NCI-H345 treated with DMSO at 0.1 percent for 48 hours (cell line): ENCODE data around the gene ITGA7.

ENCODE experiments used
- DNase-seq: peaks from one replicate; lab custom pipeline; 2025; ENCODE audit not compliant: unreplicated experiment; lab: John Stamatoyannopoulos, UW

The ITGA7 gene

DNA sequence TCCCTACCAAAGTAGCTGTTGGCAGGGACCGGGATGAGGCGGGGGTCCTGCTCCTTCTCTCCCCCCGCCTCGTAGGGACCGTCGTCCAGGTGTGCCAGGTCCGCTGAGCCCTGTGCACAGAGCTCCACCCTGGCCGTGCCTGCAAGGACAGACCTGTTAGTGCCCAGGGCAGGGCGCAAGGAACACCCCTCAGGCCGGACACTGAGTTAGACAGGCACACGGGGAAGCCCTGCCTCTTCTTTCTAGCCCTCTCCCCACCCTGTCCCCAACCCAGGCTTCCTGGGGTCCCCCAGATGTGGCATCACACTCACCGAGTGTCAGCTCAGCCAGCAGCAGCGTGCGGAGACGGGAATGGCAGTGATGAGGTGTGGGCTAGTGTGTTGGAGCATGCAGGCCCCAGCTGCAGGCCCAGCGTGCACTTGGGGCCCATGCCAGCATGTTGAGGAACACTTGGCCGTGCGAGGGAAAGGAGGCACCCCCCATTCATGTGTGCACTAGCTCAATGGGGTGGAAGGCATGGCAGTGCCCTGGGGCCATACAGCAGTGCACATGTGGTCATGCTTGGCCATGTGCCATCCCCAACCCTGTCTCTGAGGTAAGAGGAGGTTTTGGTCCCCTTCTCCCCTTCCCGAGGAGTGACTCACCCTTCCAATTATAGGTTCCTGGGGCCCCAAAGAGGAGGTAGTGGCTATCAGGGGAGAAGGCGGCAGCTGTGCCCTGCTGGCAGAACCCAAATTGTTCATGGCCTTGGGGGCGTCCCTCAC, 7.3 kb downstream of the ITGA7 start:
- DNase-seq: no peak

DNA sequence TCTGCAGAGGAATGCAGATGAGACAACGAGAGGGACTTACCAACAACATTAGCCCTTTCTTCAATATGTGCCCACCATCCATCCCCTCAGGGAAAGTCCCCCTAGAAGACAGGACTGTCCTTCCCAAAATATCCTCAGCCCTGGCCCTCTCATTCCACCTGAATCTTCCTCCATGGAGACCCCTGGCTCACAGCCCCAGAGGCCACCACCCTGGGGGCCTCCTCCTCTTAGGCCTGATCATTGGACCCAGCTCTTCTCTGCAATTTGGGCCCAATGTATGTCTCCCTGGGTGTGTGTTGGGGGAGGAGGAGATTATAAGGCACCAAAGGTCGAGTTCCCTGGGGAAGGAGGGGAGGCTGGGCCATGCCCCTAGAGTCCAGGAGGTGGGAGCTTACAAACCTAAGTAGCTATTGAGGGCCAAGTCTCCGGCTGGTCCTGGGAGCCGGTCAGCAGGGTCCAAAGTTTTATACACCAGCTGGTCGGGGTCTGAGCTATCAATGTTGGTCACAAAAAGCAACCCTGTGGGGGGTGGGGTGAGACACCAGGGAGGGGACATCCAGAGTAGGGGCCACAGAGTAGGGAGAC, 8.1 kb downstream of the ITGA7 start:
- no peak for DNase-seq

DNA sequence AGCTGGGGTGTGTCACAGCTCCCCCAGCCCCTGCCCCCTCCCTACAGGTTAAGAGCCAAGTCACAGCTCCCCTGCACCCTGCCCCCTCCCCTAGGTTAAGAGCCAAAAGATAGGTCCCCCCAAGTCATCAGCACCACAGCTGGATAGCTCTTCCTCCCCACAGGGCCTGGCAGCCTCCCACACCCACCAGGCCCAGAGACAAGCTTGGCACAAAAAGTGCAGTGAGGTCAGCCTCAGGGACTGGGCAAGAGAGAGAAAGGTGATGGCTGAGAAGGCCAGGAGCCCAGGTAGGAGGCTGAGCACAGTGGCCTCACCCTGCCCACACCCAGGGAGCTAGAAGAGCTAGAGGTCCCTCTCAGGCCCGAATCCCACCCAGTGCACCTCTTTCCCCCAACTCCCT, 8.7 kb downstream of the ITGA7 start:
- no peak for DNase-seq

DNA sequence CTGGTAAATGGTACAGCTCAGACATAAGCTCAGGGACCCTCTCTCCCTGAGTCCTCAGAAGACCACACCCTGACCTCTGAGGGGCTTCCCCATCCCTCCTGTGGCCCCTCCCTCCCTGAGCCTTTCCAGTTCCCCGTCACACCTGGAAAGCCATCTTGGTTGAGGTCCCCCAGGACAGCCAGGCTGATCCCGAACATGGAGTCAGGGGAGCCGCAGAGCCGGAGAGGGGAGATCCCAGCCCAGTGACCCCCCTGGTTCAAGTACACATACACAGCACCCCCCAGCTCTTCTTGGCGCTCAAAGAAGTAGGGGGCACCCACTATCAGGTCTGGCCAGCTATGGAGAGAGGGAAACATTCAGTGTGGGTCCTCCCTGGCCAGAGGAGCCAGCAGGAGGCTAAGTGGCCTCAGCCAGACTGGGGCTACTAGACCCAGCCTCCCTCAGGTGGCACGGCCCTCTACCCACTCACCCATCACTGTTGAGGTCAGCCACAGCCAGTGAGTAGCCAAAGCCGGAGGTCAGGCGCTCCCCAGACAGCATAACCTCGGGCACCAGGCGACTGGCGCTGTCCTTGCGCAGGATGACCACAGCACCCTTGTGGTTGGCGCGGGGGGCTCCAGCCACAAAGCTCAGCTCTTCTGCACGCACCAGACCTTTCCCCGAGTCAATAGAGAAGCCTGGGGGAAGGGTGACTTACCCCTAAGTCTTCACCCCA, 9.3 kb downstream of the ITGA7 start:
- no peak for DNase-seq

DNA sequence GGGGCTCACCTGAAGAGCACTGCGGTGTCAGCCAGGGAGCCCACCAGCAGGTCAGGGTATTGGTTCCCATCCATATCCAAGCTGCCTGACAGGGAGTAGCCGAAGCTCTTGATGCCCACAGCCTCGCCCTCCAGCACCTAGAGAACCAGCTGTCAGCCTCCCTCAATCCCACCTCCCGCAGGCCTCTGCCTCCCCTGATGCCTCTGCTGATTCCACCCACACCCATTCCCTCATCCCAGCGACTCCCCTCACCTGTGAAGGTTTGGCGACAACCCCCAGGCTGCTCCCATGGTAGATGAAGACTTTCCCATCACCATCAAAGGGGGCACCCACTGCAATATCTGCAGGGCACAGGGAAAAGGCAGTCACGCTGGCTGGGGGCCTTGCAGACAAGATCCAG, 10.0 kb downstream of the ITGA7 start:
- no peak for DNase-seq

DNA sequence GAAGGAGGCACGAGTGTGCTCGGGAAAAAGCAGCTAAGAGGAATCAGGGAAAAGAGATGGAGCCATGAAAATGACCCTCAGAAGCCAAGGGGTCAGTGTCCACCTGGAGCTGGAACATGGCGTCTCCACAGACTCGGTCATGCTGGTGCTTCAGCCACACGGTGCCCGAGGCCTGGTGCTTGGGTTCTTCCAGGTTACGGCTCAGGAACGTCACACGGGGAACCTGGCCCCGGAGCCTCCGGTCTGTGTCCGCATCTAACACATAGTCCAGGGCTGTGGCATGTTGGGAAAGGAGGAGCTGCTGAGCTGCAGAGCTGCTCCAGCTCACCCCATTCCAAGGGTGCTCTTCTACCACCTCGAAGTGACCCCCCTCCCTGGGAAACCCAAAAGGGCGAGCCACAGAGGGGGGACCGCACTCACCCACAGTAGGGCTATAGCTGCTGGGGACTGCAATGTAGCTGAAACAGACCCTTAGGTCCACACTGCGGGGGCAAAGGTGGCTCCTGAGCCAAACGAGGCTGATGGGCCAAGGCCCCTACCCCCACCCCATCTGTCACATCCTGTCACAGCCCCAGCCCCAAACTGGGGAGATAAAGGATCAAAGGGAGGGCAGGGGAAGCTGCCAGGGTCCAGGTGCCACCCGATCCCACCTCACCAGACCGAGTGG, 10.8 kb downstream of the ITGA7 start:
- no peak for DNase-seq

DNA sequence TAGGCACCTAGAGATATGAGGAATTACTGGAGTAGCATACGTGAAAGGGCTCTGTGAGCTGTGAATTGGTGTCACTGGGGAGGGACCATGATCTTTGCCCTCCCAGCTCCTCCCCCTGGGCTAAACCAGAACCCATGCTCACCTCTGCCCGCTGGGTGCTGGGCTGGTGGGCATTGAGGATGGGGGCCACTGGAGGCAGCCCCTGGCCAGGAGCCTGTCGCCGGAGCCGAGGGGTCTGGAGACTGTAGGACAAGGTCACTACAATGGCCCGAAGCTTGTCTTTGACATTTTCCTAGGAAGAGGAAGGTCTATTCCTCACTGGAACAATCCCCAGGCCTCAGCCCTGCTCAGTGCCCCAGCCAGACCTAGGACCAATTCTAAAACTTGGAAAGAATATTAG, 11.6 kb downstream of the ITGA7 start:
- DNase-seq: no peak

DNA sequence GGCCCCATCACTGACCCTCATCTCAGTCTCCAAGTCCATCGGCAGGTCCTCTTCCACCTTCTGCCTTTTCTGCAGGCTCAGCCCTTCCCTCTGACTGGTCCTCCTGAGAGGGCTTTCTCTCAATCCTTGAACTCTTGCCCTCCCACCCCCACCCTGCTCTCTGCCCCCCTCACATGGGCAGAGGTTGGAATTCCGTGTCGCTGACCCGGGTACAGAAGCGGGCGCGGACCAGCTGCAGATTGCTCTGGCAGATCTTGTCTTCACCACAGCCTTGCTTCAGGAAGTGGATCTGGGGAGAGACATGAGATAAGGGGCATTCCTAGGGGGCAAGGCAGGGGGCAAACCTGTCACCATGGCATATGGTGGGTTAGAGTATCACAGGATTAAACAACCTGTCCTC, 12.4 kb downstream of the ITGA7 start:
- DNase-seq: no peak

DNA sequence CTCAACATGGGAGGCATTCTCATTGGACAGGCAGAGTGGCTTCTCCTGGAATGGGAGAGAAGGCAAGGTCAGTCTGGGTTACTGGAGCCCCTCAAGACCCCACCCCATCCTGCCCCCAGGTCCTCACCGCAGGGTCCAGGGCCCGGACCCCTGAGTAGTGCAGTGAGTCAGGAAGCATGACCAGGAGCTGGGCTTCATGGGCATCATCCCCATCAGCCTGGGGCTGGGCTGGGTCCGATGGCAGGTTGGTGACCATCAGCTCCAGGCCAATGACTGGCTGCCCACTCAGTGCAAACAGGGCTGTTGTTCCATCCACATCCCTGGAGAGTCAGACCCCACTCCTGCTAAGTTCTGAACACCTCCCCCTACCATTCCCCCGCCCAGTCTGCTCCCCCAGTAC, 13.1 kb downstream of the ITGA7 start:
- no peak for DNase-seq

DNA sequence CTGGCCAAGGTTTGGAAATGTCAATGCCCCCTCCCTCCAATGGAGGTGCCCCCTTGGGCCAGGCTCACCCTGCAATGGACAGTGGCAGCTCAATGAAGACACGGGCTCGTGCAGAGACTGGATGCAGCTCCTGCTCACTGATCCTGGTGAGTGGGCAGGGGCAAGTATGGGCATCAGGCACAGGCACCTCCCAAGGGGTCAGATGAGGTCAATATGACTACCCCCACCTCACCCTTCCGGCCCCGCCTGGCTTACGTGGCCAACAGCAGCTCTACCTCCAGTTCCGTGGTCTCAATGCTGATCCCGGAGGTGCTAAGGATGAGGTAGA, 13.6 kb downstream of the ITGA7 start:
- no peak for DNase-seq

DNA sequence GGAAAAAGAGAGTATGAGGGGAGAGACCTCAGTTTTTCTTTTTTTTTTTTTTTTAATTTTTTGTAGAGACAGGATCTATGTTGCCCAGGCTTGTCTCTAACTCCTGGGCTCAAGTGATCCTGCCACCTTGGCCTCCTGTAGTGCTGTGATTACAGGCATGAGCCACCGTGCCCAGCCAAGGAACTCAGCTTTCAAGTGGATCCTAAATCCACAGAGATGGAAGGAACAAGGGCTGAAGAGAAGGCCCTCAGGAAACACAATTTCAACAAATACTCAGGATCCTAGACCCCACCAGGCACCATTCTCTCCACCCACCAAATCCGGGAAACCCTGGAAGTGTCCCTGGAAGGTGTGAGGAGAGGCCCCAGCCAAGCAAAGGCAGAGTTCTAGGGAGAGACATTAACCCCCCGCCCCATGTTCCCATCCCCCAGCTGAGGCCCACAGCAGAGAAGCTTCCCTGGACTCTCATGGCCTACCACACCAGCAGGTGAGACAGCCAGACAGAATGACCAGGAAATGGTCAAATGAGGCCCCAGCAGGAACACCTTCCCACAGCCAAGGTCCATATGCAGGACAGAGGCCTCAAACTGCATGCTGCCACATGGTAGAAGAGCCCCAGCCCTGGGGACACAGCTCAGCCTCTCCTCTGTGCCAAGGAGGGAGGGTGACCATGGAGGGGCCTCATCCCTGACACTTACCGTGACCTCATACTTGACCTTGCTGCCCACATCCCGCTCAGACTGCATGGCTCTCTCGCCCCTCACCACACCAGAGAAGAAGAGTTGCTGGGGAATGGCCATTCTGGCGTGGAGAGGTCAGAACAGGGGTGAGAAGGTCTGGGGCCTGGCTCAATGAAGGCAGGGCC, 14.1 kb downstream of the ITGA7 start:
- DNase-seq: no peak

DNA sequence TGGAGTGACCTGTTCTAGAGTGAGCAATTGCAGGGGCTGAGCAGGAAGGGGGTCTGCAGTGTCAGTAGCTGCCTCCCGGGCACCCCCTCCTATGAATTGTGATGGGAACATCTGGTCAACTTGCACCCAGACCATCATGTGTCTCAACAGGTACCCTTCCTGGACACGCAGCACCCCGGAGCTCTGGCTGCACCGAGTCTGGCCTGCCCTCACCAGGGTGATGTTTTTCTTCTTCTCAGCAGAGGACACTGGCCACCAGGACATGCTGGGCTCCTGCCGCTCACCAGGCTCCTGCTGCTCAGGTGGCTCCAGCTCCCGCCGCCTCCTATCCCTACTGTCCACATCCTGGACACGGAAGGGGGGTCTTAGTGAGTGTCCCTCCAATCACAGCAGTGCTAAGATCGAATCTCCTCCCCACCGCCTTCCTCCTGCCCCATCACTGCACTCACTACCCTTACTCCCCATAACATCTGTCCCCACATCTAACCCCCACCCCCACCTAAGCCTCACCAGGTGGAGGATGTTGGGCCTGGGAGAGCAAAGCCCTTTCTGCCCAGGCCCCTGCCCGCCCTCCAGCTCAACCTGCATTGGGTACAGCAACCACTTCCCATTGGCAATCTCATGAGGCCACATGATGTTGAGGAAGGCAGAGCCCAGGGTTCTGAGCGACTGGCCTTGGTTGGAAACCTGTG, 14.9 kb downstream of the ITGA7 start:
- DNase-seq: no peak

DNA sequence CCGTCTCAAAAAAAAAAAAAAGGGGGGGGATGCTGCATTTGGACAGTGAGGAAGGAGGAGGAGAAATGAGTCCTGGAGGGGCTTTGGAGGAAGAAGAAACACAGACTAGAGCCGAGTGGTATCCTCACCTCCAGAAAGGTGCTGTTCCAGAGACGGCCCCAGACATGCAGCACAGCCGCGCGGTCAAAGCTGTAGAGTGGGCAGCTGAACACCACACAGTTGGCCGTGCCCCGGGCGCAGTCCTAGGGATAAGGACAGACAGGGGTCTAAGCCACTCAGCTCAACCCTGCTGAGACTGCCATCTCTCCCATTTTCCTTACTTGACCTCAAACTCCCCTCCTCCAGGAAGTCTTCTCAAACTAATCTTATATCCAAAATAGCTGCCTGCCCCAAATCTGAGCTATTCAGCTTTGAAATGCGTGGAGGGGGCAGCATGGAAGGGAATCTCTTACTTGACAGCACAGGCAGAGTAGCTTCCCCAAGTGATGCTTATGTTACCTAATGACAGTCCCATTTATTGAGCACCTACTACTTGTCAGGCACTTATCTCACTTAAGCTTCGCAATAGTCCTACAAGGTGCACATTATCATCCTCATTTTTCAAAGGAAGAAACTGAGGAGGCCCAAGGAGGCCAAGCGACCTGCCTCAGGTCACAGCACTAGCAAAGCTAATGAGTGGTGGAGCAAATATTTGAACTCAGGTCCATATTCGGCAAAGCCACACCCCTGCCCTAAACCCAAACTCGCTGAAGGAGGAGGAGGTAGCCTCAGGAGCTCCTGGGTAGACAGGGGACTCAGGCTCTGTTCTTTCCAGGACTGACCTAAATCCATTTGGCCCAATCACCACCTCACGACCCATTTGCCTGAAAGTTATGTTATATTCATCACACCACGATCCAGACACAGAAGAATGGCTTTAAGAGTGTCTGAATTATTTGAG, 18.7 kb downstream of the ITGA7 start:
- DNase-seq: no peak

DNA sequence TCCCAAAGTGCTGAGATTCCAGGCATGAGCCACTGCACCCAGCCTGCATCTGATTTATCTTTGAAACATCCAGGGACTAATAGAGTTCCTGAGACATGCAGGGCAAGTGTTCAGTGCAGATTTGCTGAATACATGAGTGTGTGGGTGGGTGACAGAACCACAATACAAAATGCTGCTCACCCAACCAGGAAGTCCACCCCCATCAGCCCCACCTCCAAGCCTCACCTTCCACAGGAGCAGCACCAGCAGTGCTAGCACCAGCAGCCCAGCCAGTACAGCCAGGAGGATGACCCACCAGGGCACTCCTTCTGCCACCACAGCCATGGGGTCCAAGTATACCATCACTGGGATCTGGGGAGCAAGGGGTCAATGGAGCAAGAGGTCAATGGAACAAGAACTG, 20.0 kb downstream of the ITGA7 start:
- no peak for DNase-seq

DNA sequence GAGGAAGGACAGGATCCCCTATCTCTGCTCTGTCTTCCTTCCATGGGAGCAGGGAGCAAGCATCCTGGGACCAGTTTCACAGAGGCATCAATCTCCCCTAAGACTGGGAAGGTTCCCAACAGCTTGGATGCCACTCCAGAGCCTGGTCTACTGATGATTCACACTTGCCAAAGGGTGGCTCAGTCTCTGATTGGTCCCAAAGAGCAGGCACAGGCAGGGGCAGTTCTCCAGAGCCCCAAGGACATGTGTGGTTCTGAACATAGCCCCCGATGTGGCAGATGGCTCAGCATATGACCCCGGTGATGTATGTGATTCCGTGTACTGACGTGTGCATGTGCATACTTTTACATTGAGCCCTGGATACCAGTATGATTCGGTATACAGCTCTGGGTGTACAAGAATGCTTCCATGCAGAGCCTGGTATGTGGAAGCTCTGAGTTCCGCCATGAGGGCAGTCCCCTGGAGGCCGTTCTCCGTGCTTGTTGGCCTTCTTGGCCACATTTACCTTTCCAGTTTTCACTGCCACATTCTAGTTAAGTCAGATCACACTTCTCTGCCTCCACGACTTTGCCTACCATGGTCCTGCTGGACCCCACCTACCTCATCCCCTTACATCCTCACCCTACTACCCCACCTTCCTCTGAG, 21.2 kb downstream of the ITGA7 start:
- no peak for DNase-seq

DNA sequence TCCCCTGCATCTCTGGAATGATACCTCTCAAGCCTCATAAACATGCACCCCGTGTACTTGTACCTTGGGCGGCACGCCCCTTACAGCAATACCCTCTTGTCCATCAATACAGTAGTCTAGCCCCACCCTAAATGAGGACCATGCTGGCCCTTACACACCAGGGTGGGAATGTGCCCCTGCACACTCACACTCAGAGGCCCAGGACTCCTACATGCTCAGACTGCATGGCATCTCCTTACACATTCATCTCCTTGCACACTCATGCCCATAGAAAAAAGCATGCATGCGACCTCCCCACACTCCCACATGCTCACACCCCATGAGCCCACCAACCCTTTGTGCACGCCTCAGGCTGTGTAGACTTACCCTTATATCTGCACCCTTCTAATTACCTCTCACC, 22.0 kb downstream of the ITGA7 start:
- DNase-seq: no peak

DNA sequence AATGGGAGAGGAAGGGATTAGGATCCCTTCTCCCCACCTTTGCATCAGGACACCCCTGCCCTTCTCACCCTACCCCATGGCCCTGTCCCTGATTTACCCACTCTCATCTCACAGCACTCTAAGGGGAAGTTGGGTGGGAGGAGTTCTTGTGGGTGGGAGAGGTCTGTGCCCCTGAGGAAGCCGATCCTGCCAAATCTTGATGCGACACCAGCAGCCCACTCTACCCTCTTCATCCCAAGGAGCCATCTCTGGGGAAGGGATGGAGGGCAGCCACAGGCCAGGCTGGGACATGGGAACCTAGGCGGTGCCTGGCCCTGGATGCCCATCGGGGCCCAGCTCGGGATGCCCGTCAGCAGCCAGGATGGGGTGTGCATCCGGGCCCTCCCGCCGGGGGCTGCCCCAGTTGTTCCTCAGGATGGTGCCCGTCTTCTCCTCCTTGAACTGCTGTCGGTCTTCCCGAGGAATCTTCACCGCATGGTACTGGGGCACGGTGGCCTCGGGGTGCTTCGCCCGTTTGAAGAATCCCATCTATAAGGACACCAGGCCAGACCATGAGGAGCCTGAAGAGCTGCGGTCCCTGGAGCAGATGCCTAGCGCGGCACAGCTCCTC, 22.8 kb downstream of the ITGA7 start:
- no peak for DNase-seq

DNA sequence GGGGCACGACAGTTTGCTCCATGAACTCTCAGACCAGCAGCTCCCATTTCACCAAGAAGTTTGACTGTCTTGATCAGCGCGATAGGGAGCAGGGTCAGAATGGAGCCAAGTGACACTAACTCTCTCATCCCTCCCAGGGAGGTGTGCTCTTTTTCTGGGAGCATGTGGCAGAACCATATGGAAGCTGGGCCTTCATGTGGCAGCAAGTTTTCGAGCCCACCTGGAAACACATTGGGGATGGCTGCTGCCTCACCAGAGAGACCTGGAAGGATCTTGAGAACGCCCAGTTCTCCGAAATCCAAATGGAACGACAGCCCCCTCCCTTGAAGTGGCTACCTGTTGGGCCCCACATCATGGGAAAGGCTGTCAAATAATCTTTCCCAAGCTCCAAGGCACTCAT, 24.0 kb downstream of the ITGA7 start:
- no peak for DNase-seq
